Fibroblast of lung (primary cell): Measurements from ENCODE around the gene TBX21. TPM values are rescaled to one million over a fixed set of nuclear protein-coding genes. Genes with fewer than 3 reads are reported as not detected.

Experiments
- DNase-seq, 2 donors: peaks; one replicate each; pipeline versions ENCODE4 v3.0.0 to v3.0.0-alpha.2; 2010; ENCODE audit warnings: low read depth in 2 of 2
- H2AFZ ChIP-seq: 2 replicates; pipeline ENCODE4 v1.5.1; 2012; ENCODE audit warnings: low read length, control low read depth, inconsistent platforms
- H3K27ac ChIP-seq: 2 replicates; pipeline ENCODE4 v1.5.1; 2011; ENCODE audit warnings: low read length, control low read depth; ENCODE audit not compliant: insufficient read depth
- H3K27me3 ChIP-seq: 2 replicates; pipeline ENCODE4 v1.5.1; 2011; ENCODE audit warnings: mild to moderate bottlenecking, low read length; ENCODE audit not compliant: control insufficient read depth, insufficient read depth
- H3K36me3 ChIP-seq: 2 replicates; pipeline ENCODE4 v1.5.1; 2011; ENCODE audit warnings: low read length; ENCODE audit not compliant: control insufficient read depth, insufficient read depth
- H3K4me1 ChIP-seq: 2 replicates; pipeline ENCODE4 v1.5.1; 2011; ENCODE audit warnings: low read length; ENCODE audit not compliant: control insufficient read depth, insufficient read depth; ENCODE audit errors: extremely low read depth
- H3K4me2 ChIP-seq: 2 replicates; pipeline ENCODE4 v1.5.1; 2011; ENCODE audit warnings: low read length, control low read depth; ENCODE audit not compliant: insufficient read depth; ENCODE audit errors: extremely low read depth
- H3K4me3 ChIP-seq, 4 experiments: fragments of 200-600 bp in 1 of 4; sonication (generic) in 1 of 4; replicated peaks in 1 of 4; 2 replicates each; pipeline ENCODE4 v1.5.1; 2011 to 2016; ENCODE audit warnings: low read length in 4 of 4, low read depth in 3 of 4, mild to moderate bottlenecking in 3 of 4, control low read depth in 2 of 4, inconsistent platforms in 1 of 4, mixed read lengths in 1 of 4; ENCODE audit not compliant: insufficient read depth in 1 of 4; ENCODE audit errors: control extremely low read depth in 1 of 4
- H3K79me2 ChIP-seq: 2 replicates; pipeline ENCODE4 v1.5.1; 2012; ENCODE audit warnings: mild to moderate bottlenecking, low read length, inconsistent platforms; ENCODE audit not compliant: control insufficient read depth, insufficient read depth
- H3K9ac ChIP-seq: 2 replicates; pipeline ENCODE4 v1.5.1; 2011; ENCODE audit warnings: mild to moderate bottlenecking, low read length, control low read depth; ENCODE audit not compliant: insufficient read depth
- H3K9me3 ChIP-seq: 2 replicates; pipeline ENCODE4 v1.5.1; 2012; ENCODE audit warnings: low read depth, low read length; ENCODE audit not compliant: control insufficient read depth, insufficient read depth
- H4K20me1 ChIP-seq: 2 replicates; pipeline ENCODE4 v1.5.1; 2011; ENCODE audit warnings: low read length; ENCODE audit not compliant: control insufficient read depth, insufficient read depth; ENCODE audit errors: extremely low read depth
- CTCF ChIP-seq, 2 donors: IDR thresholded peaks in 1 of 2; conservative IDR thresholded peaks in 1 of 2; 1 replicate in 1 of 2; 2 replicates in 1 of 2; pipeline ENCODE4 v1.5.1; 2011 to 2012; ENCODE audit warnings: low read length in 2 of 2, control low read depth in 1 of 2, inconsistent platforms in 1 of 2, low read depth in 1 of 2, mild to moderate bottlenecking in 1 of 2
- EZH2 ChIP-seq: IDR thresholded peaks from 2 replicates; pipeline ENCODE4 v1.5.1; 2012; ENCODE audit warnings: low read length, control low read depth, mild to moderate bottlenecking; ENCODE audit errors: missing control alignments
- polyA plus RNA-seq, 2 donors: library from polyadenylated mRNA; depleted of rRNA in 1 of 2; stranded (reverse) in 1 of 2; unstranded in 1 of 2; fragments of >200 nt; gene quantifications; 2 replicates each; pipeline ENCODE4 v1.2.1, GENCODE V29; 2011 to 2012; ENCODE audit warnings: missing spikeins in 1 of 2
- total RNA-seq: library from RNA; depleted of rRNA; stranded (reverse); fragments of >200 nt; gene quantifications from 2 replicates; pipeline ENCODE4 v1.2.1, GENCODE V29; 2014

TBX21 gene
- total and polyA plus RNA-seq, 2 donors (not counting 1 experiment from before 2014, with no cell fraction given): not detected

DNA sequence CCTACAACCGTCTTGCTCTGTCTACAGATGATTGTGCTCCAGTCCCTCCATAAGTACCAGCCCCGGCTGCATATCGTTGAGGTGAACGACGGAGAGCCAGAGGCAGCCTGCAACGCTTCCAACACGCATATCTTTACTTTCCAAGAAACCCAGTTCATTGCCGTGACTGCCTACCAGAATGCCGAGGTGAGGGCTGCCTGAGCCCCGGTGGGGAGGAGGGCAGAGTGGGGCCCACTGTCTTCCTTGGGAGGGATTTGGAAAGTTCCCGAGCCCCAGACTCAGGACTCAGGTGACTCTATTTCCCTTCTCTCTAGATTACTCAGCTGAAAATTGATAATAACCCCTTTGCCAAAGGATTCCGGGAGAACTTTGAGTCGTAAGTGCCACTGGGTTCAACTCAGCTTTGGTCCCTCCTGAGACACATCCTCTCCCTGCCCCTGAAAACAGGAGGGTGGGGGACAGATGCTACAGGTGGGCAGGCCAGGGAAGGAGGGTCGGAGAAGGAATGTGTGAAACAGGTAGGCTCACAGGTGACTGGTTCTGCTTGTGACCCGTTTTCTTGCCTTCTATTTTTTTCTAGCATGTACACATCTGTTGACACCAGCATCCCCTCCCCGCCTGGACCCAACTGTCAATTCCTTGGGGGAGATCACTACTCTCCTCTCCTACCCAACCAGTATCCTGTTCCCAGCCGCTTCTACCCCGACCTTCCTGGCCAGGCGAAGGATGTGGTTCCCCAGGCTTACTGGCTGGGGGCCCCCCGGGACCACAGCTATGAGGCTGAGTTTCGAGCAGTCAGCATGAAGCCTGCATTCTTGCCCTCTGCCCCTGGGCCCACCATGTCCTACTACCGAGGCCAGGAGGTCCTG is 11.4 kb downstream of the TBX21 start:
- Histone ChIP-seq H3K4me2 (no peak overlapping the region), H3K4me1 (no peaks in the 10 kb centered on the region), H3K9ac (no peak overlapping the region), H3K79me2 (no peaks in the 10 kb centered on the region), H3K9me3 (no peaks in the 10 kb centered on the region), H4K20me1 (no peaks in the 10 kb centered on the region), H2AFZ (no peak overlapping the region), H3K27me3 (peaks cover 23% of the 10 kb centered on the region), H3K36me3 (no peaks in the 10 kb centered on the region), H3K27ac (no peak overlapping the region), H3K4me3 (no peak overlapping the region)
- DNase-seq: no peak
- TF ChIP-seq CTCF (conservative IDR thresholded peaks at IDR 0.05 in 1 of 2, IDR thresholded peaks at IDR 0.05 in 1 of 2; ENCODE audit: low read depth in 1 of 2, low read length in 2 of 2) (no peak), EZH2 (peak; percentile 45)

- Histone ChIP-seq H3K27ac (no peak overlapping the region), H3K4me3 (no peak overlapping the region), H4K20me1 (no peaks in the 10 kb centered on the region), H3K4me2 (no peak overlapping the region), H2AFZ (no peak overlapping the region), H3K79me2 (no peaks in the 10 kb centered on the region), H3K27me3 (peaks cover 23% of the 10 kb centered on the region), H3K4me1 (no peaks in the 10 kb centered on the region), H3K9ac (no peak overlapping the region), H3K36me3 (no peaks in the 10 kb centered on the region), H3K9me3 (no peaks in the 10 kb centered on the region)
- TF ChIP-seq EZH2: no peak
- TF ChIP-seq CTCF (conservative IDR thresholded peaks at IDR 0.05 in 1 of 2, IDR thresholded peaks at IDR 0.05 in 1 of 2; ENCODE audit: low read depth in 1 of 2, low read length in 2 of 2): peak in 1 of 2 donors; percentile 7
- no peak for DNase-seq
Observed at GRCh38 chr17:47745037-47745380, 12.0 kb downstream of the TBX21 start.

DNA sequence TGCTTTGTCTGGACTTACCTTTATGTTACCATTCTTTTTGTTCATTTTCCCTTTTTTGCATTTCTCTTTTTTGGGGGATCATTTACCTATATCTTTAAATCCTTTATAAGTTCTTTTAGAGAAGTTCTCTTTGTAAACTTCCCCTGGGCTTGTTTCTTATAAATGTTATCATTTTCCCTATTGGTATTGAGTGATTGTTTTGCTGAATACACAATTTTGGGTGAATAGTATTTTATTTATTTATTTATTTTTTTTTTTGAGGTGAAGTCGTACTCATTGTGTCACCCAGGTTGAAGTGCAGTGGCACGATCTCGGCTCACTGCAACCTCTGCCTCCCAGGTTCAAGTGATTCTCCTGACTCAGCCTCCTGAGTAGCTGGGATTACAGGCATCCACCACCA is 18.4 kb downstream of the TBX21 start:
- TF ChIP-seq EZH2 (no peak), CTCF (conservative IDR thresholded peaks at IDR 0.05 in 1 of 2, IDR thresholded peaks at IDR 0.05 in 1 of 2; ENCODE audit: low read depth in 1 of 2, low read length in 2 of 2) (no peak)
- no peak overlapping the region for H3K9ac ChIP-seq

More for the DNA sequence above, 18.4 kb downstream of the TBX21 start:
- Histone ChIP-seq H3K27ac (no peak overlapping the region), H3K4me2 (no peak overlapping the region), H3K27me3 (peaks cover 3% of the 10 kb centered on the region), H3K9me3 (no peaks in the 10 kb centered on the region), H3K4me3 (no peak overlapping the region), H3K79me2 (no peaks in the 10 kb centered on the region), H4K20me1 (no peaks in the 10 kb centered on the region), H3K36me3 (no peaks in the 10 kb centered on the region), H2AFZ (no peak overlapping the region), H3K4me1 (no peaks in the 10 kb centered on the region)
- no peak for DNase-seq
